Fibroblast of the conjunctiva (primary cell): ENCODE results near the gene CSAG2.

Source experiments
- DNase-seq: peaks from one replicate; pipeline ENCODE4 v3.0.0-alpha.2; 2010; ENCODE audit warnings: low read depth

Gene CSAG2

GRCh38 chrX:152663086-152663485 is 46.0 kb downstream of the CSAG2 start:
- DNase-seq, result no peak

GRCh38 chrX:152658302-152658701 is 50.8 kb downstream of the CSAG2 start:
- DNase-seq, result no peak
